GM23338 (cell line): ENCODE data around the gene SERPINB6.

Experiments
- CTCF ChIP-seq, 2 experiments: fragments of 200-600 bp in 1 of 2; sonication (generic) in 1 of 2; conservative IDR thresholded peaks; 2 replicates each; pipeline versions ENCODE4 v1.5.1 to v1.6.1; 2016 to 2017; ENCODE audit warnings: antibody characterized with exemption in 2 of 2, low read depth in 2 of 2, mild to moderate bottlenecking in 2 of 2, moderate library complexity in 1 of 2
- NANOG ChIP-seq: IDR thresholded peaks from 2 replicates; pipeline ENCODE4 v1.6.1; 2016; ENCODE audit warnings: antibody characterized with exemption, borderline replicate concordance
- REST ChIP-seq: IDR thresholded peaks from one replicate; pipeline ENCODE4 v1.6.1; 2018; ENCODE audit warnings: antibody characterized with exemption; ENCODE audit not compliant: unreplicated experiment

- TF ChIP-seq CTCF (conservative IDR thresholded peaks at IDR 0.05; ENCODE audit: low read depth in 2 of 2), result no peak
- TF ChIP-seq REST, result no peak
- TF ChIP-seq NANOG, result no peak
Measured at GRCh38 chr6:2948228-2949025, 22.9 kb downstream of the SERPINB6 start.
